Measurements from ENCODE around the gene NUDT4. TPM values are rescaled to one million over a fixed set of nuclear protein-coding genes. Genes with fewer than 3 reads are reported as not detected.

NUDT4 gene
- total and polyA plus RNA-seq, 9 of the 15 experiments (the other 6 are each of a cell fraction or from before 2014, with no cell fraction given): 38.1 to 164 (median 99.2) TPM

GRCh38 chr12:93347054-93347785, 30.5 kb upstream of the NUDT4 start (continued):
- TF ChIP-seq PBX2 (CRISPR knock-in tag; IDR thresholded peaks at IDR 0.05; ENCODE audit: low read depth) (no peak), PBX2 (tag; conservative IDR thresholded peaks at IDR 0.05; ENCODE audit: low read depth) (0 out of 2 replicates have a peak, but pooled peaks have one; percentile 17), C11orf30 (IDR thresholded peaks at IDR 0.05; ENCODE audit: low read depth) (peak; percentile 98), DPF2 (IDR thresholded peaks at IDR 0.05) (peak; percentile 51; the same call in 1 of the 2 replicates), ZNF316 (IDR thresholded peaks at IDR 0.05) (peak; percentile 98), MEIS2 (IDR thresholded peaks at IDR 0.05; ENCODE audit: partially characterized antibody) (peak; percentile 42), PKNOX1 (IDR thresholded peaks at IDR 0.05) (peak; percentile 44), BHLHE40 (IDR thresholded peaks at IDR 0.05; ENCODE audit: low read length) (0 out of 2 replicates have a peak, but pooled peaks have one; percentile 11), ZNF253 (CRISPR knock-in tag; conservative IDR thresholded peaks at IDR 0.05) (no peak), FOSL1 (tag; conservative IDR thresholded peaks at IDR 0.05) (peak; percentile 41), KDM1A (IDR thresholded peaks at IDR 0.05) (0 out of 4 replicates have a peak, but pooled peaks of 1 of the 2 experiments have one; percentile 7), NFIC (IDR thresholded peaks at IDR 0.05) (no peak), ZNF830 (CRISPR knock-in tag; IDR thresholded peaks at IDR 0.05) (no peak), ZNF445 (CRISPR knock-in tag; IDR thresholded peaks at IDR 0.05; ENCODE audit: low read depth) (no peak), ZNF717 (CRISPR knock-in tag; IDR thresholded peaks at IDR 0.05) (no peak), MAFK (IDR thresholded peaks at IDR 0.05; ENCODE audit: low read length) (peak; percentile 90)
- TF ChIP-seq, protein P1, sequence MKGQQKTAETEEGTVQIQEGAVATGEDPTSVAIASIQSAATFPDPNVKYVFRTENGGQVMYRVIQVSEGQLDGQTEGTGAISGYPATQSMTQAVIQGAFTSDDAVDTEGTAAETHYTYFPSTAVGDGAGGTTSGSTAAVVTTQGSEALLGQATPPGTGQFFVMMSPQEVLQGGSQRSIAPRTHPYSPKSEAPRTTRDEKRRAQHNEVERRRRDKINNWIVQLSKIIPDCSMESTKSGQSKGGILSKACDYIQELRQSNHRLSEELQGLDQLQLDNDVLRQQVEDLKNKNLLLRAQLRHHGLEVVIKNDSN (CRISPR knock-in tag; IDR thresholded peaks at IDR 0.05): peak; percentile 47; the same call in 1 of the 2 replicates
- TF ChIP-seq, protein P2, sequence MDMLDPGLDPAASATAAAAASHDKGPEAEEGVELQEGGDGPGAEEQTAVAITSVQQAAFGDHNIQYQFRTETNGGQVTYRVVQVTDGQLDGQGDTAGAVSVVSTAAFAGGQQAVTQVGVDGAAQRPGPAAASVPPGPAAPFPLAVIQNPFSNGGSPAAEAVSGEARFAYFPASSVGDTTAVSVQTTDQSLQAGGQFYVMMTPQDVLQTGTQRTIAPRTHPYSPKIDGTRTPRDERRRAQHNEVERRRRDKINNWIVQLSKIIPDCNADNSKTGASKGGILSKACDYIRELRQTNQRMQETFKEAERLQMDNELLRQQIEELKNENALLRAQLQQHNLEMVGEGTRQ (CRISPR knock-in tag; IDR thresholded peaks at IDR 0.05): peak; percentile 75
